ENCODE measurements around the gene PCDHA10. TPM values are rescaled to one million over a fixed set of nuclear protein-coding genes. Genes with fewer than 3 reads are reported as not detected.
"Not testable (repeated sequence)": the region's sequence is repeated elsewhere in the genome, so short reads cannot be mapped to it uniquely, and the experiment has no call there.

PCDHA10 gene
- total RNA-seq (1 to 10 TPM; 3.3 to 4.4 TPM), polyA plus RNA-seq (ENCODE audit: insufficient read depth, low read depth, low replicate concordance) (0.95 TPM)
- long read RNA-seq, donor 1 = 0 reads
- long read RNA-seq, donor 2 = 0 reads

GRCh38 chr5:140855772-140856674 is at the start of gene PCDHA10:
TSS of gene PCDHA10 (plus strand) at chr5:140855897. CDS start at chr5:140856049, 152 bp downstream.
- Histone ChIP-seq H3K9me3 (no peaks in the 10 kb centered on the region), H3K4me3 (peak within 1 kb of the TSS; percentile 36 to 38), H3K36me3 (ENCODE audit: low read depth, missing control alignments) (no peaks in the 10 kb centered on the region), H3K4me1 (no peaks in the 10 kb centered on the region), H3K27me3 (no peaks in the 10 kb centered on the region), H3K27ac (no peak within 1 kb of the TSS)
- TF ChIP-seq POLR2A (IDR thresholded peaks at IDR 0.05) (no peak), CTCF (IDR thresholded peaks at IDR 0.05) (peak; percentile 5 to 44 (median 39))
- intact Hi-C loops (cut with DNase I; ENCODE audit: low total_unique reads) = no loop called here
- WGBS, 2 donors = 14 to 16% methylated on average over 38 to 44 of the region's 44 CpGs
- DNase-seq = no peak

- TF ChIP-seq POLR2A (IDR thresholded peaks at IDR 0.05) (no peak), CTCF (IDR thresholded peaks at IDR 0.05) (peak; percentile 26 to 46 (median 30))
- H3K9me3 ChIP-seq = no peaks in the 10 kb centered on the region
- intact Hi-C loops (cut with DNase I; ENCODE audit: low total_unique reads) = no loop called here
- no peaks in the 10 kb centered on the region for H3K27me3 ChIP-seq
- H3K4me1 ChIP-seq = no peaks in the 10 kb centered on the region
- peak; percentile 87 for DNase-seq
- peak within 1 kb of the TSS in 1 of 2 donors; percentile 59 for H3K27ac ChIP-seq
- H3K36me3 ChIP-seq (ENCODE audit: low read depth, missing control alignments) = no peaks in the 10 kb centered on the region
- H3K4me3 ChIP-seq = peak within 1 kb of the TSS; percentile 47 to 61
- 13 to 21% methylated on average over 13 to 43 of the region's 47 CpGs for WGBS, 2 donors
Measured at GRCh38 chr5:140806834-140807775, 48.6 kb upstream of the PCDHA10 start, which contains the start of gene PCDHA4. TSS of gene PCDHA4 (plus strand) at chr5:140807068.

GRCh38 chr5:140808241-140808888 is 47.3 kb upstream of the PCDHA10 start:
- intact Hi-C loops (cut with DNase I; ENCODE audit: low total_unique reads); H3K9me3 ChIP-seq; H3K4me1 ChIP-seq; H3K36me3 ChIP-seq (ENCODE audit: low read depth, missing control alignments); H3K27me3 ChIP-seq; H3K27ac ChIP-seq; DNase-seq; H3K4me3 ChIP-seq: not testable (repeated sequence)
- WGBS, 2 donors = 44 to 58% methylated on average over 53 to 62 of the region's 62 CpGs

- Histone ChIP-seq H3K27me3 (no peaks in the 10 kb centered on the region), H3K27ac (no peak overlapping the region), H3K4me3 (no peak overlapping the region), H3K36me3 (ENCODE audit: low read depth, missing control alignments) (no peaks in the 10 kb centered on the region), H3K4me1 (no peaks in the 10 kb centered on the region), H3K9me3 (no peaks in the 10 kb centered on the region)
- no peak for DNase-seq
- TF ChIP-seq POLR2A (IDR thresholded peaks at IDR 0.05) (no peak), CTCF (IDR thresholded peaks at IDR 0.05) (no peak)
- 51 to 57% methylated on average over 18 to 41 of the region's 43 CpGs for WGBS, 2 donors
- intact Hi-C loops (cut with DNase I; ENCODE audit: low total_unique reads) = no loop called here
Measured at GRCh38 chr5:140808889-140809291, 46.8 kb upstream of the PCDHA10 start.

Data from testis (tissue), 5 donors.